Measurements from ENCODE around the gene BCKDHA. TPM values are rescaled to one million over a fixed set of nuclear protein-coding genes. Genes with fewer than 3 reads are reported as not detected.

The BCKDHA gene
- total and polyA plus RNA-seq, 9 of the 15 experiments (the other 6 are each of a cell fraction or from before 2014, with no cell fraction given), result 4.5 to 52.5 (median 14.1) TPM

DNA sequence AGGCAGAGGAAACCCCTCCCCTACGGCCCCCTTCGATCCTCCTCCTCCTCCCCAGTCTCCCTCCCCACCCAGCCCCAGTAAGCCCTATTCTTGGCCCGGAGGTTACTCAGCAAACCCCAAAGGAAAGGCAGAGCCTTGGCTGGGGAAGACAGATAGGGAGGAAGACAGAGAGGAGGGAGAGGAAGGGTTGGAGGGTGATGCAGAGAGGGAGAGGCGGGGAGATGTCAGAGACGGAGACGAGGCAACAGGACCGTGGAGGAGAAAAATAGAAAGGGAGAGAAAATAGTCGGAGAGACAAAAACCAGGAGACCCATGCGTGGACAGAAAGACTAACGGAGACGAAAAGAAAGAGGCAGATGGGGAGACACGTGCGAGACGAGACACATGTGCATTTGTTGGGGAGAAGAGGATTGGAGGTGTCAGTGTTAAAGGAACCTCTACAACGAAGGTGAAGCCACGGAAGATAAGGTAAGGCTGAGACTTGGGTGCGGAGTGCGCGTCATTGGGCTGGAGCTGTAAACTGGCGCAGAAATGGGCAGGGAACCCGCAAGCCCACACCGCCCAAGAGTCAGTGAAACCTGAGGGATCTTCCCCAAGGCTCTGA is 46.8 kb upstream of the BCKDHA start (continued):
- TF ChIP-seq SIN3B (IDR thresholded peaks at IDR 0.05; ENCODE audit: low read depth) (no peak), ZNF764 (CRISPR knock-in tag; IDR thresholded peaks at IDR 0.05; ENCODE audit: low read depth) (no peak), CBFA2T2 (conservative IDR thresholded peaks at IDR 0.05) (peak; percentile 41; the same call in 1 of the 2 replicates), ZNF282 (CRISPR knock-in tag; IDR thresholded peaks at IDR 0.05) (no peak), MIER1 (IDR thresholded peaks at IDR 0.05; ENCODE audit: low read depth) (0 out of 2 replicates have a peak, but pooled peaks have one; percentile 21), ARID3A (IDR thresholded peaks at IDR 0.05; ENCODE audit: borderline replicate concordance, low read depth, low read length) (no peak), RAD21 (CRISPR knock-in tag; conservative IDR thresholded peaks at IDR 0.05 in 1 of 2, IDR thresholded peaks at IDR 0.05 in 1 of 2) (no peak), NCOR1 (IDR thresholded peaks at IDR 0.05) (peak; percentile 50), ZNF165 (CRISPR knock-in tag; IDR thresholded peaks at IDR 0.05; ENCODE audit: borderline replicate concordance) (no peak), ZBTB17 (CRISPR knock-in tag; IDR thresholded peaks at IDR 0.05) (no peak), DACH1 (IDR thresholded peaks at IDR 0.05; ENCODE audit: partially characterized antibody) (no peak), EZH2 (IDR thresholded peaks at IDR 0.05; ENCODE audit: borderline replicate concordance, low read depth, low read length) (no peak), ZNF507 (tag; conservative IDR thresholded peaks at IDR 0.05) (no peak), GATA2 (CRISPR knock-in tag; IDR thresholded peaks at IDR 0.05) (no peak), HLTF (IDR thresholded peaks at IDR 0.05) (peak; percentile 85), KHSRP (IDR thresholded peaks at IDR 0.05) (no peak), ZC3H8 (IDR thresholded peaks at IDR 0.05) (no peak), ATF4 (CRISPR knock-in tag; IDR thresholded peaks at IDR 0.05) (no peak), CSDE1 (IDR thresholded peaks at IDR 0.05) (peak in 1 of 2 experiments; percentile 33; a peak in 1 of 4 replicates), SMAD1 (IDR thresholded peaks at IDR 0.05; ENCODE audit: low read depth, low read length, partially characterized antibody) (no peak), FOXK2 (conservative IDR thresholded peaks at IDR 0.05 in 1 of 2, IDR thresholded peaks at IDR 0.05 in 1 of 2; ENCODE audit: low read depth in 2 of 2) (peak; percentile 52 to 67; a peak in 2 of 4 replicates)
- TF ChIP-seq, protein P1, sequence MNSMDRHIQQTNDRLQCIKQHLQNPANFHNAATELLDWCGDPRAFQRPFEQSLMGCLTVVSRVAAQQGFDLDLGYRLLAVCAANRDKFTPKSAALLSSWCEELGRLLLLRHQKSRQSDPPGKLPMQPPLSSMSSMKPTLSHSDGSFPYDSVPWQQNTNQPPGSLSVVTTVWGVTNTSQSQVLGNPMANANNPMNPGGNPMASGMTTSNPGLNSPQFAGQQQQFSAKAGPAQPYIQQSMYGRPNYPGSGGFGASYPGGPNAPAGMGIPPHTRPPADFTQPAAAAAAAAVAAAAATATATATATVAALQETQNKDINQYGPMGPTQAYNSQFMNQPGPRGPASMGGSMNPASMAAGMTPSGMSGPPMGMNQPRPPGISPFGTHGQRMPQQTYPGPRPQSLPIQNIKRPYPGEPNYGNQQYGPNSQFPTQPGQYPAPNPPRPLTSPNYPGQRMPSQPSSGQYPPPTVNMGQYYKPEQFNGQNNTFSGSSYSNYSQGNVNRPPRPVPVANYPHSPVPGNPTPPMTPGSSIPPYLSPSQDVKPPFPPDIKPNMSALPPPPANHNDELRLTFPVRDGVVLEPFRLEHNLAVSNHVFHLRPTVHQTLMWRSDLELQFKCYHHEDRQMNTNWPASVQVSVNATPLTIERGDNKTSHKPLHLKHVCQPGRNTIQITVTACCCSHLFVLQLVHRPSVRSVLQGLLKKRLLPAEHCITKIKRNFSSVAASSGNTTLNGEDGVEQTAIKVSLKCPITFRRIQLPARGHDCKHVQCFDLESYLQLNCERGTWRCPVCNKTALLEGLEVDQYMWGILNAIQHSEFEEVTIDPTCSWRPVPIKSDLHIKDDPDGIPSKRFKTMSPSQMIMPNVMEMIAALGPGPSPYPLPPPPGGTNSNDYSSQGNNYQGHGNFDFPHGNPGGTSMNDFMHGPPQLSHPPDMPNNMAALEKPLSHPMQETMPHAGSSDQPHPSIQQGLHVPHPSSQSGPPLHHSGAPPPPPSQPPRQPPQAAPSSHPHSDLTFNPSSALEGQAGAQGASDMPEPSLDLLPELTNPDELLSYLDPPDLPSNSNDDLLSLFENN (IDR thresholded peaks at IDR 0.05; ENCODE audit: low read depth in 2 of 2, low read length in 2 of 2), result no peak
- TF ChIP-seq, protein P2, sequence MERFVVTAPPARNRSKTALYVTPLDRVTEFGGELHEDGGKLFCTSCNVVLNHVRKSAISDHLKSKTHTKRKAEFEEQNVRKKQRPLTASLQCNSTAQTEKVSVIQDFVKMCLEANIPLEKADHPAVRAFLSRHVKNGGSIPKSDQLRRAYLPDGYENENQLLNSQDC (CRISPR knock-in tag; IDR thresholded peaks at IDR 0.05), result no peak

All from K562 (cell line).